GM18498 (cell line): ENCODE results near the gene PCBP4.

Experiments used
- ATAC-seq: cut with Tn5 transposase; IDR thresholded peaks from one replicate; pipeline ENCODE4 v1.9.1; 2021; ENCODE audit warnings: mild to moderate bottlenecking, moderate library complexity; ENCODE audit not compliant: unreplicated experiment

Gene PCBP4

GRCh38 chr3:51974963-51975851 lies 8.0 kb upstream of the PCBP4 start, which contains the start of gene ABHD14A:
ABHD14A (plus strand) TSS chr3:51975064; CDS start chr3:51975136, 72 bp downstream.
- ATAC-seq, result peak; percentile 65

- peak; percentile 3 for ATAC-seq
Measured at GRCh38 chr3:51974277-51974962, 7.2 kb upstream of the PCBP4 start.

GRCh38 chr3:51971350-51971749 lies 4.1 kb upstream of the PCBP4 start:
- ATAC-seq, result no peak

GRCh38 chr3:51970606-51971300 lies 3.5 kb upstream of the PCBP4 start:
- no peak for ATAC-seq

GRCh38 chr3:51969841-51970240 lies 2.6 kb upstream of the PCBP4 start:
- no peak for ATAC-seq

- ATAC-seq, result no peak
Measured at GRCh38 chr3:51968883-51969678, 1.8 kb upstream of the PCBP4 start.

GRCh38 chr3:51968170-51968775 lies 1.0 kb upstream of the PCBP4 start:
- no peak for ATAC-seq

GRCh38 chr3:51966922-51967383 lies 301 bp downstream of the PCBP4 start:
- peak; percentile 42 for ATAC-seq

GRCh38 chr3:51966486-51966885 lies 768 bp downstream of the PCBP4 start:
- no peak for ATAC-seq

GRCh38 chr3:51966016-51966415 lies 1.2 kb downstream of the PCBP4 start:
- no peak for ATAC-seq

- no peak for ATAC-seq
Measured at GRCh38 chr3:51964521-51964920, 2.7 kb downstream of the PCBP4 start.

GRCh38 chr3:51963951-51964451 lies 3.3 kb downstream of the PCBP4 start:
- no peak for ATAC-seq

- ATAC-seq, result no peak
Measured at GRCh38 chr3:51962854-51963530, 4.3 kb downstream of the PCBP4 start.

GRCh38 chr3:51961602-51962569 lies 5.4 kb downstream of the PCBP4 start:
- ATAC-seq, result no peak

GRCh38 chr3:51961011-51961410 lies 6.2 kb downstream of the PCBP4 start:
- no peak for ATAC-seq

- no peak for ATAC-seq
Measured at GRCh38 chr3:51960386-51960785, 6.9 kb downstream of the PCBP4 start.

GRCh38 chr3:51959651-51960050 lies 7.6 kb downstream of the PCBP4 start:
- no peak for ATAC-seq
